ENCODE results near the gene KLHL30. TPM values are rescaled to one million over a fixed set of nuclear protein-coding genes. Genes with fewer than 3 reads are reported as not detected.
"Not testable (repeated sequence)": the region's sequence is repeated elsewhere in the genome, so short reads cannot be mapped to it uniquely, and the experiment has no call there.

Gene KLHL30
- total RNA-seq, 8 experiments from 2014 or later: 0.21 to 0.76 (median 0.42) TPM

GRCh38 chr2:238163481-238164198 is 25.2 kb downstream of the KLHL30 start:
- peaks cover 0 to 11% of the 10 kb centered on the region in 2 donors for H3K4me1 ChIP-seq (replicated peaks in 1 of 2)
- WGBS, 10 experiments: 0 to 2% methylated on average over 1 to 9 of the region's 95 CpGs; no CpG with 5 or more reads in 8 of the 10 experiments
- peak overlapping the region; percentile 17 to 28 (median 25) for H3K4me3 ChIP-seq
- ATAC-seq (replicated peaks in 6 of 8): peak in 6 of 8 experiments; percentile 6 to 38 (median 24)
- in situ Hi-C loops (cut with MboI; ENCODE audit: low pct_unique_long_range_greater_than_20kb in 2 of 9, low sequenced_read_pairs in 9 of 9, unreplicated experiment in 9 of 9): no loop called here
- no peak overlapping the region for H3K27ac ChIP-seq

DNA sequence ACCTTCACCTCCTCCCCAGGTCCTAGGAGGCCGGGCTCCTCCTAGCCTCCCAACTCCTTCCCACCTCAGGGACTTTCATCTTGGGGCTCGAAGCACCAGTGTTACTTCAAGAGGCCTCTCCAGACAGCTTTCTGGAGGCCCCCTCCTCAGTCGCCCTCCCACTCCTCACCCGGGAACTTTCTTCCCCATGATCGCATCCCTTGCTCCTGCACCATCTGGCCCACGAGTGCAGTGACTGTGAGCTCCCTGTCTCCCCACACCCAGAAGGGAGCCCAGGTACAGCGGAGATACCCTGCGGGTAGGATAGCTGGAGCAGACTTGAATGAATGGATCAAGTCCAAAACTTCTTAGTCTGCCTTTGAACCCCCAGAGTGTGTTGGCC is 26.4 kb downstream of the KLHL30 start:
- 85 to 100% (median 97%) methylated on average over 1 to 4 of the region's 8 CpGs; no CpG with 5 or more reads in 4 of the 10 experiments for WGBS, 10 experiments
- Histone ChIP-seq H3K4me1 (replicated peaks in 1 of 2) (peaks cover 0 to 3% of the 10 kb centered on the region in 2 donors), H3K27ac (no peak overlapping the region), H3K4me3 (no peak overlapping the region)
- no peak for ATAC-seq (replicated peaks in 6 of 8)
- in situ Hi-C loops (cut with MboI; ENCODE audit: low pct_unique_long_range_greater_than_20kb in 2 of 9, low sequenced_read_pairs in 9 of 9, unreplicated experiment in 9 of 9): no loop called here

DNA sequence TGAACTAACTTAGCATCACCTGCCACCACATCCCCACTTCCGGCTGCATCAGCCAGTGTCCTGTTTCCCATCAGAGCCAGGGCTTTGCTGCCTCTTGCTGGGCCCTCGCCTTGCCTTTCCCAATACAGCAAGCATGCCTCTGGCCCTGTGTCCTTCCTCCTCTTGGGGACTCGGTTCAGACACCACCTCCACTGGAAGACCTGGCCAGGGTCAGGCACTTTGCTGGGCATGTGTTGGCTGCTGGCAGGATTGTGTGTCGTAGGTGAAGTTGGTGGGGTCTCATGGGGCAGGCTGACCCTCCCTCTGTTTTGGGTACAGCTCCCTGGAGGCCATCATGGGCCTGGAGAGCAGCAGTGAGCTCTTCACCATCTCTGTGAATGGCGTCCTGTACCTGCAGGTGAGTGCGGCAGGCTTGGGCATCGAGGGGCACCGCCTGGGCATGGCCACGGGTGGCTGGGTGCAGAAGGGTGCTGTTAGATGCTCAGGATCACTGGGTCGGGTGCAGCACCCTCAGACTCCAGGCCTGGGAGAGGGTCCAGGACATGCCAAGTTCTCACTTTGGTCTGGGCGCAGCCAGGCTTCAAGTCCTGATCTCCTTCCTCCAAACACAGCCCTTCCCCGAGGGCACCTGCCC is 26.9 kb downstream of the KLHL30 start:
- ATAC-seq (replicated peaks in 6 of 8): no peak
- in situ Hi-C loops (cut with MboI; ENCODE audit: low pct_unique_long_range_greater_than_20kb in 2 of 9, low sequenced_read_pairs in 9 of 9, unreplicated experiment in 9 of 9): no loop called here
- H3K4me1 ChIP-seq (replicated peaks in 1 of 2): peaks cover 0 to 3% of the 10 kb centered on the region in 2 donors
- no peak overlapping the region for H3K4me3 ChIP-seq
- H3K27ac ChIP-seq: no peak overlapping the region
- WGBS, 10 experiments: 60 to 100% (median 80%) methylated on average over 1 to 4 of the region's 12 CpGs; no CpG with 5 or more reads in 6 of the 10 experiments

- WGBS, 10 experiments: 71 to 100% (median 100%) methylated on average over 1 to 7 of the region's 24 CpGs; no CpG with 5 or more reads in 3 of the 10 experiments
- peaks cover 0 to 3% of the 10 kb centered on the region in 2 donors for H3K4me1 ChIP-seq (replicated peaks in 1 of 2)
- H3K27ac ChIP-seq: no peak overlapping the region
- ATAC-seq (replicated peaks in 6 of 8): peak in 3 of 8 experiments; percentile 4 to 8 (median 6)
- no peak overlapping the region for H3K4me3 ChIP-seq
- in situ Hi-C loops (cut with MboI; ENCODE audit: low pct_unique_long_range_greater_than_20kb in 2 of 9, low sequenced_read_pairs in 9 of 9, unreplicated experiment in 9 of 9): no loop called here
Measured at GRCh38 chr2:238166391-238167343, 28.2 kb downstream of the KLHL30 start.

DNA sequence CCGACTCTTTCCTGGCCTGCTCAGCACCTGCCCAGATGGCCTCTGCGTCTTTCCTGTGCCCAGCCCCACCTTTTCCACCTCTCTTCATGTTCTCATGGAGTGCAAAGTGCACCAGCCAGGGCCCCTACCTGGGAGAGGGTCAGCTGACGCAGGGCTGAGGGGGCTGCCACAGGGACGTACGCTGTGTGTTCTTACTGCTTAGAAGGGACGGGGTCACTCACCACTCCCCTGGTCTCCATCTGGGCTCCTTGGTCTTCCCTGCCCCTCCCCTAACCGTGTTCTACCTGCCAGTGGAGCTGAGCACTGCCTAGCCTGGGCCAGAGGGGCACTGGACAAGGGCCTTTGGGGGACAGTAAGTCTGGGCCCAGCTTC is 28.9 kb downstream of the KLHL30 start:
- ATAC-seq (replicated peaks in 6 of 8): peak in 3 of 8 experiments; percentile 2 to 18 (median 7)
- Histone ChIP-seq H3K27ac (no peak overlapping the region), H3K4me1 (replicated peaks in 1 of 2) (peaks cover 0 to 3% of the 10 kb centered on the region in 2 donors), H3K4me3 (no peak overlapping the region)
- in situ Hi-C loops (cut with MboI; ENCODE audit: low pct_unique_long_range_greater_than_20kb in 2 of 9, low sequenced_read_pairs in 9 of 9, unreplicated experiment in 9 of 9): no loop called here
- 82 to 100% (median 100%) methylated on average over 1 to 3 of the region's 7 CpGs; no CpG with 5 or more reads in 6 of the 10 experiments for WGBS, 10 experiments

DNA sequence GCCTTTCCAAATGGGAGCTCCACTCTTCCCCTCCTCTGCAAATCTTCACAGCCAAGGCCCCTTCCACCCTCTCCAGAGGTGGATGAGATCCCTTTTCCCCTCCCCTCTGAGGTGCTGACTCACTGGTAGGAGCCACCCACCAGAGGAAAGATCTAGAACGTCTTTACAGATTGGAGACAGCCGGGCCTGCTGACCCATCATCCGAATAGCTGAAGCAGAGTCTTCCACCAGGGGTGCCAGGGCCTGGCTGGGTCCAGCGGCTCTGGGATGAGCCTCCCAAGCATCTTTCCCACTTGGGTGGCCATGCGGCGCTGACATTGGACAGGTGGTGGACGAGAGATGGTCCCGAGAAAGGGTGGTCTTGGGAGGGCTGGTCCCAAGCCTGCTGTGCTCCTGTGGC is 29.3 kb downstream of the KLHL30 start:
- WGBS, 10 experiments: 80 to 100% (median 95%) methylated on average over 1 to 4 of the region's 8 CpGs; no CpG with 5 or more reads in 6 of the 10 experiments
- ATAC-seq (replicated peaks in 6 of 8): peak in 3 of 8 experiments; percentile 15 to 45 (median 39)

DNA sequence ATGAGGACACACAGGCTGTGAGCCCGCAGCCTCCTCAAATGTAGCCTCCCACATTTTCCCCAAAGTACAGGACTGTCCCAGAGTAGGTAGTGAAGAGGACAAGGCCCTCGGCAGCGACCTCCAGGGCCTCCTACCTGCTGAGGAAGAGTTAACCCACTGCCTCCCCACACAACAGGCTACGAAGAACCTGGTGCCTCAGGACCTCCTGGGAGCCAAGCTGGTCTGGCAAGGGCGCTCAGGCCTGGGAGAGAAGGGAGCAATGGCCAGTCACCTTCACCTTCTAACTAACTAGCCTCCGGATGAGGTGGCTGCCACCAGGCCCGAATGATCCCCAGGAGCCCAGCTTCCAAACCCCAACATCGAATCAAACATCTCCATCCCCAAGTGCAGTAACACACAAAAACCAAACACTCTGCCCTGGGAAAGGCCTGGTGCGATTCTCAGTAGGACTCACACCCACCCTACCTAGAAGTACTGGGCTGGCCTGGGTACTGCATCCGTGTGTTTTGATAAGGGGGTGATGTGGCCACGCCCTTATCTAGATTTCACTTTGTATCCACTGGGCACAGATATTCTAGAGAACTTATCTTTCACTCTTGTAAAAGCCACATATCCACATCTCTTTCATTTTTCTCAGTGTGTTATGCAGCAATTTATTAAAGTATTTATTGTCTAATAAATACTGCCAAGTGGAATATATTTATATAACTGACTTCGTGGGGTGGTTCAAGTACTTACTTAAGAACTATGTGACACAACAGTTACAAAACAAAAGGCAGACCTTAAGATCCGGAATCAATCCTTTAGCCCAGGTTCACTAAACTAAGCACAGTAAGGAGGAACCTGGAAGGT is 30.0 kb downstream of the KLHL30 start:
- no peak for ATAC-seq (replicated peaks in 6 of 8)
- Histone ChIP-seq H3K27ac (no peak overlapping the region), H3K4me1 (replicated peaks in 1 of 2) (peaks cover 0 to 3% of the 10 kb centered on the region in 2 donors), H3K4me3 (no peak overlapping the region)
- in situ Hi-C loops (cut with MboI; ENCODE audit: low pct_unique_long_range_greater_than_20kb in 2 of 9, low sequenced_read_pairs in 9 of 9, unreplicated experiment in 9 of 9): no loop called here
- WGBS, 10 experiments: 40 to 100% (median 93%) methylated on average over 1 to 6 of the region's 13 CpGs; no CpG with 5 or more reads in 1 of the 10 experiments

More for the DNA sequence above, 29.3 kb downstream of the KLHL30 start:
- H3K4me3 ChIP-seq: no peak overlapping the region
- in situ Hi-C loops (cut with MboI; ENCODE audit: low pct_unique_long_range_greater_than_20kb in 2 of 9, low sequenced_read_pairs in 9 of 9, unreplicated experiment in 9 of 9): no loop called here
- H3K27ac ChIP-seq: no peak overlapping the region
- peaks cover 0 to 3% of the 10 kb centered on the region in 2 donors for H3K4me1 ChIP-seq (replicated peaks in 1 of 2)

GRCh38 chr2:238169048-238169707 is 30.7 kb downstream of the KLHL30 start:
- Histone ChIP-seq H3K27ac (no peak overlapping the region), H3K4me1 (replicated peaks in 1 of 2) (no peaks in the 10 kb centered on the region), H3K4me3 (no peak overlapping the region)
- 9 to 100% (median 77%) methylated on average over 1 to 6 of the region's 6 CpGs; no CpG with 5 or more reads in 1 of the 10 experiments for WGBS, 10 experiments
- peak in 4 of 8 experiments; percentile 37 to 67 (median 64) for ATAC-seq (replicated peaks in 6 of 8)
- in situ Hi-C loops (cut with MboI; ENCODE audit: low pct_unique_long_range_greater_than_20kb in 2 of 9, low sequenced_read_pairs in 9 of 9, unreplicated experiment in 9 of 9): no loop called here

DNA sequence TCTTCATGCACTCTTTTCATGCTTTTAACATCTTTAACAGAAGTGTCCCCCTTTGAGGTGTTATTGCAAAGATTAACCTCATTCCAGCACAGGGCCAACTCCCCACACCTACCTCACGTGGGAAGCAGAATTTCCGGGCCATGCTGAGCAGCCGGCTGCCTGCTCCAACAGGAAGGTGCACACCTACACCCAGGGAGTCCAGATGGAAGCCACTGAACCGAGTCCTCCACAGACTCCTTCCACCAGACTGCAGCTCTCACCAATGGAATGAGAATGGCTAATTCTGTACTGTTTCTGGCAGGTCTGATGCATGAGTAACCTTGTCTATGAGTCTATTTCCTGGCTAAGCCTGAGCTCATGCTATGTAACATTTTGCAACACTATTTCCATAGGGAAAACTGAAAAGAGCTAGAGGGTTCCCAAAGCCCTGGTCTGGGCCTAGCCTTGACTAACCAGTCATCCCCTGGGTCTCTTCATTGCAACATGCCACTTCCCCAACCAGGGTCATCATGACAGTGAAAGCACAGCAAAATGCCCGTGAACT is 31.3 kb downstream of the KLHL30 start:
- in situ Hi-C loops (cut with MboI; ENCODE audit: low pct_unique_long_range_greater_than_20kb in 2 of 9, low sequenced_read_pairs in 9 of 9, unreplicated experiment in 9 of 9): no loop called here
- H3K4me1 ChIP-seq (replicated peaks in 1 of 2): no peaks in the 10 kb centered on the region
- peak in 5 of 8 experiments; percentile 39 to 75 (median 63) for ATAC-seq (replicated peaks in 6 of 8)
- no peak overlapping the region for H3K4me3 ChIP-seq
- no peak overlapping the region for H3K27ac ChIP-seq
- WGBS, 10 experiments: 25 to 93% (median 91%) methylated on average over 1 to 5 of the region's 5 CpGs; no CpG with 5 or more reads in 3 of the 10 experiments

GRCh38 chr2:238170386-238171071 is 32.1 kb downstream of the KLHL30 start:
- H3K27ac ChIP-seq: no peak overlapping the region
- H3K4me1 ChIP-seq (replicated peaks in 1 of 2): no peaks in the 10 kb centered on the region
- 61 to 100% (median 90%) methylated on average over 3 to 15 of the region's 21 CpGs for WGBS, 10 experiments
- ATAC-seq (replicated peaks in 6 of 8): no peak
- in situ Hi-C loops (cut with MboI; ENCODE audit: low pct_unique_long_range_greater_than_20kb in 2 of 9, low sequenced_read_pairs in 9 of 9, unreplicated experiment in 9 of 9): no loop called here
- no peak overlapping the region for H3K4me3 ChIP-seq

DNA sequence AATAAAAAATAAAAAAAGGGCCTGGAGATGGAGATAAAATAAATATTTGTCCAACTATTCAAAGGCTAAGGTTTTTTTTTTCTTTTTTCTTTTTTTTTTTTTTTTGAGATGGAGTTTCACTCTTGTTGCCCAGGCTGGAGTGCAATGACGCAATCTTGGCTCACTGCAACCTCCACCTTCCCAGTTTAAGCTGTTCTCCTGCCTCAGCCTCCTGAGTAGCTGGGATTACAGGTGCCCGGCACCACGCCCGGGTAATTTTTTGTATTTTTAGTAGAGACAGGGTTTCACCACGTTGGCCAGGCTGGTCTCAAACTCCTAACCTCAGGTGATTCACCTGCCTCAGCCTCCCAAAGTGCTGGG is 32.6 kb downstream of the KLHL30 start:
- WGBS, 10 experiments: 94 to 100% (median 98%) methylated on average over 1 to 5 of the region's 5 CpGs; no CpG with 5 or more reads in 4 of the 10 experiments
- in situ Hi-C loops (cut with MboI; ENCODE audit: low pct_unique_long_range_greater_than_20kb in 2 of 9, low sequenced_read_pairs in 9 of 9, unreplicated experiment in 9 of 9); H3K4me1 ChIP-seq (replicated peaks in 1 of 2); ATAC-seq (replicated peaks in 6 of 8); H3K27ac ChIP-seq; H3K4me3 ChIP-seq: not testable (repeated sequence)
